Measurements from ENCODE around the gene ERFE.

GRCh38 chr2:238126338-238126737 is 32.4 kb upstream of the ERFE start:
- TF ChIP-seq CTCF (IDR thresholded peaks at IDR 0.05) (no peak), POLR2A (IDR thresholded peaks at IDR 0.05) (no peak)

All from body of pancreas (tissue), 4 donors.